Measurements from ENCODE around the gene SBSN. TPM values are rescaled to one million over a fixed set of nuclear protein-coding genes. Genes with fewer than 3 reads are reported as not detected.

SBSN gene
- total and polyA plus RNA-seq, 2 experiments from 2014 or later: 0.19 TPM; not detected in 1

GRCh38 chr19:35501684-35502083 lies 26.4 kb downstream of the SBSN start:
- no peak for TF ChIP-seq CTCF (IDR thresholded peaks at IDR 0.05; ENCODE audit: poor library complexity)
- no peak for TF ChIP-seq EZH2 (IDR thresholded peaks at IDR 0.05; ENCODE audit: borderline replicate concordance)
- no peak for TF ChIP-seq EZH2phosphoT487 (IDR thresholded peaks at IDR 0.05; ENCODE audit: low read depth, severe bottlenecking, unreplicated experiment)

GRCh38 chr19:35500611-35501010 lies 27.5 kb downstream of the SBSN start:
- WGBS (ENCODE audit: low lambda C conversion rate, missing lambda C conversion rate): 93% methylated on average over 10 of the region's 10 CpGs
- no peaks in the 10 kb centered on the region for H3K27me3 ChIP-seq
- H3K9me2 ChIP-seq (replicated peaks; ENCODE audit: insufficient read depth): no peaks in the 10 kb centered on the region
- DNase-seq (ENCODE audit: low spot score): no peak
- H3K27ac ChIP-seq: no peak overlapping the region
- no peaks in the 10 kb centered on the region for H3K9me3 ChIP-seq (ENCODE audit: low read depth)
- H3K4me3 ChIP-seq: no peak overlapping the region
- TF ChIP-seq CTCF (IDR thresholded peaks at IDR 0.05; ENCODE audit: poor library complexity) (no peak), EZH2 (IDR thresholded peaks at IDR 0.05; ENCODE audit: borderline replicate concordance) (no peak), EZH2phosphoT487 (IDR thresholded peaks at IDR 0.05; ENCODE audit: low read depth, severe bottlenecking, unreplicated experiment) (no peak)
- no peaks in the 10 kb centered on the region for H3K79me2 ChIP-seq
- H4K20me1 ChIP-seq (ENCODE audit: insufficient read depth, poor library complexity, severe bottlenecking): no peaks in the 10 kb centered on the region
- no peaks in the 10 kb centered on the region for H3K36me3 ChIP-seq (replicated peaks; ENCODE audit: insufficient read depth, low read depth)
- H2AFZ ChIP-seq: no peak overlapping the region
- no peak overlapping the region for H3K4me2 ChIP-seq
- peaks cover 6% of the 10 kb centered on the region for H3K4me1 ChIP-seq (ENCODE audit: insufficient read depth)

More at GRCh38 chr19:35501684-35502083, 26.4 kb downstream of the SBSN start:
- DNase-seq (ENCODE audit: low spot score): peak; percentile 82
- Histone ChIP-seq H3K9me3 (ENCODE audit: low read depth) (no peaks in the 10 kb centered on the region), H3K4me2 (no peak overlapping the region), H3K4me1 (ENCODE audit: insufficient read depth) (peaks cover 6% of the 10 kb centered on the region), H2AFZ (no peak overlapping the region), H4K20me1 (ENCODE audit: insufficient read depth, poor library complexity, severe bottlenecking) (no peaks in the 10 kb centered on the region), H3K4me3 (no peak overlapping the region), H3K79me2 (no peaks in the 10 kb centered on the region), H3K9me2 (replicated peaks; ENCODE audit: insufficient read depth) (no peaks in the 10 kb centered on the region), H3K27me3 (no peaks in the 10 kb centered on the region), H3K27ac (no peak overlapping the region), H3K36me3 (replicated peaks; ENCODE audit: insufficient read depth, low read depth) (no peaks in the 10 kb centered on the region)
- WGBS (ENCODE audit: low lambda C conversion rate, missing lambda C conversion rate): 77% methylated on average over 14 of the region's 15 CpGs

DNA sequence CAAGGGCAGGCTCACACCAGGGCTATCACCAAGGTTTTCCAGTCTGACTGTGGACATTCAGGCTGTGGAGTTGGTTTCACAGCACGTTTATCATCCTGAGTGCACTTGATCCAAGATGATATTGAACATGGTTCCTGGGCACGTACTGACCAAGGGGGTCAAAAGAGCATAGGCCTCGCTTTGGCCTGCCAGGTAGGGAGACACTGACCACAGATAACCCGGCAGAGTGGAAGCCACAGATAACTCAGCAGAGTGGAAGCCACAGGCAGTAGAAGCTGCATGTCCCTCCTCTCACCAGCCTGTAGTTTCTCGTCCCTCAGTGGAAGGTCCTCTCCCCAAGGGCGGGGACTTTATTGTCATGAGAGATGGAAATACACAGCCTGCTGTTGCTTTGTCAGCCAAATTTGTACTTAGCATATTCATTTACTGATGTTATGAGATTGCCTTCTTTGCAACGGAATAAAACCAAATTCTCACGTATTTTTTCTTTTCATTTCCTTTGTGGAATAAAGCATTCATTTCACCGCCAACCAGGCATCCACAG lies 29.1 kb downstream of the SBSN start:
- WGBS (ENCODE audit: low lambda C conversion rate, missing lambda C conversion rate): 93% methylated on average over 9 of the region's 9 CpGs
- no peak for TF ChIP-seq CTCF (IDR thresholded peaks at IDR 0.05; ENCODE audit: poor library complexity)
- TF ChIP-seq EZH2phosphoT487 (IDR thresholded peaks at IDR 0.05; ENCODE audit: low read depth, severe bottlenecking, unreplicated experiment): no peak
- no peak for TF ChIP-seq EZH2 (IDR thresholded peaks at IDR 0.05; ENCODE audit: borderline replicate concordance)
- peaks cover 6% of the 10 kb centered on the region for H3K4me1 ChIP-seq (ENCODE audit: insufficient read depth)

More for the DNA sequence above, 29.1 kb downstream of the SBSN start:
- Histone ChIP-seq H3K9me2 (replicated peaks; ENCODE audit: insufficient read depth) (no peaks in the 10 kb centered on the region), H3K27me3 (no peaks in the 10 kb centered on the region), H3K4me3 (no peak overlapping the region), H3K36me3 (replicated peaks; ENCODE audit: insufficient read depth, low read depth) (no peaks in the 10 kb centered on the region), H3K4me2 (no peak overlapping the region), H4K20me1 (ENCODE audit: insufficient read depth, poor library complexity, severe bottlenecking) (no peaks in the 10 kb centered on the region), H3K79me2 (no peaks in the 10 kb centered on the region), H2AFZ (no peak overlapping the region), H3K27ac (no peak overlapping the region), H3K9me3 (ENCODE audit: low read depth) (no peaks in the 10 kb centered on the region)
- DNase-seq (ENCODE audit: low spot score): no peak

Measured in hepatocyte (in vitro differentiated cells).